HepG2 (cell line): ENCODE measurements around the gene HES7. TPM values are rescaled to one million over a fixed set of nuclear protein-coding genes. Genes with fewer than 3 reads are reported as not detected.
A peak's percentile ranks its signal among the peaks of the same experiment; 100 is the strongest.

Experiments
- CENPX ChIP-seq: sonication (generic); formaldehyde crosslinking; IDR thresholded peaks from 2 replicates; pipeline ENCODE4 v1.9.0; 2021; ENCODE audit warnings: mild to moderate bottlenecking, missing genetic modification reagents, moderate library complexity
- HMGA1 ChIP-seq: sonication (generic); formaldehyde crosslinking; conservative IDR thresholded peaks from 2 replicates; pipeline ENCODE4 v1.4.0; 2020; ENCODE audit warnings: missing genetic modification reagents
- KDM4B ChIP-seq: sonication (generic); formaldehyde crosslinking; IDR thresholded peaks from 2 replicates; pipeline ENCODE4 v1.4.0; 2020; ENCODE audit warnings: missing genetic modification reagents
- MATR3 ChIP-seq: sonication (generic); formaldehyde crosslinking; IDR thresholded peaks from 2 replicates; pipeline ENCODE4 v1.4.0; 2020; ENCODE audit warnings: missing genetic modification reagents
- MIER3 ChIP-seq: IDR thresholded peaks from 2 replicates; pipeline ENCODE4 v1.6.1; 2016; ENCODE audit warnings: missing compliant biosample characterization, borderline replicate concordance
- ONECUT2 ChIP-seq: sonication (generic); formaldehyde crosslinking; IDR thresholded peaks from 2 replicates; pipeline ENCODE4 v1.4.0; 2020; ENCODE audit warnings: missing genetic modification reagents
- PCBP1 ChIP-seq: fragments of 200-400 bp; formaldehyde crosslinking; IDR thresholded peaks from 2 replicates; pipeline ENCODE4 v1.6.1; 2017; ENCODE audit warnings: mild to moderate bottlenecking, low read depth, low read length, borderline replicate concordance
- PLSCR1 ChIP-seq: sonication (generic); formaldehyde crosslinking; IDR thresholded peaks from 2 replicates; pipeline ENCODE4 v1.5.0; 2020; ENCODE audit warnings: missing genetic modification reagents, mild to moderate bottlenecking, borderline replicate concordance
- SKIL ChIP-seq: sonication (generic); formaldehyde crosslinking; IDR thresholded peaks from 2 replicates; pipeline ENCODE4 v1.8.0; 2022; ENCODE audit warnings: missing genetic modification reagents, mild to moderate bottlenecking, moderate library complexity, borderline replicate concordance
- SRF ChIP-seq: IDR thresholded peaks from 2 replicates; pipeline ENCODE4 v1.6.1; 2011; ENCODE audit warnings: mild to moderate bottlenecking, low read depth, low read length, moderate library complexity
- TARDBP ChIP-seq: sonication (generic); formaldehyde crosslinking; IDR thresholded peaks from 2 replicates; pipeline ENCODE4 v1.8.0; 2022; ENCODE audit warnings: mild to moderate bottlenecking, missing genetic modification reagents
- TBL1XR1 ChIP-seq: fragments of 150-350 bp; IDR thresholded peaks from 2 replicates; pipeline ENCODE4 v1.6.1; 2014; ENCODE audit warnings: borderline replicate concordance, low read length; ENCODE audit not compliant: partially characterized antibody
- ZEB1 ChIP-seq: IDR thresholded peaks from 2 replicates; pipeline ENCODE4 v1.6.1; 2012; ENCODE audit warnings: mild to moderate bottlenecking, low read depth, inconsistent platforms; ENCODE audit not compliant: insufficient replicate concordance
- ZNF160 ChIP-seq: sonication (generic); formaldehyde crosslinking; IDR thresholded peaks from 2 replicates; pipeline ENCODE4 v1.8.0; 2022; ENCODE audit warnings: mild to moderate bottlenecking, inconsistent platforms, missing genetic modification reagents
- ZNF18 ChIP-seq: sonication (generic); formaldehyde crosslinking; IDR thresholded peaks from 2 replicates; pipeline ENCODE4 v1.8.0; 2022; ENCODE audit warnings: mild to moderate bottlenecking, missing genetic modification reagents; ENCODE audit not compliant: insufficient replicate concordance
- ZNF276 ChIP-seq: sonication (generic); formaldehyde crosslinking; IDR thresholded peaks from 2 replicates; pipeline ENCODE4 v1.4.0; 2020; ENCODE audit warnings: mild to moderate bottlenecking, low read depth, missing genetic modification reagents
- ZNF431 ChIP-seq: sonication (generic); formaldehyde crosslinking; IDR thresholded peaks from 2 replicates; pipeline ENCODE4 v1.9.0; 2022; ENCODE audit warnings: missing genetic modification reagents, low read depth, mild to moderate bottlenecking, borderline replicate concordance
- ZNF639 ChIP-seq: conservative IDR thresholded peaks from 2 replicates; pipeline ENCODE4 v1.6.1; 2018; ENCODE audit warnings: missing genetic modification reagents
- ZNF75D ChIP-seq: sonication (generic); formaldehyde crosslinking; IDR thresholded peaks from 2 replicates; pipeline ENCODE4 v1.8.1; 2023; ENCODE audit warnings: missing genetic modification reagents, mild to moderate bottlenecking, borderline replicate concordance
- ZNF781 ChIP-seq: sonication (generic); formaldehyde crosslinking; IDR thresholded peaks from 2 replicates; pipeline ENCODE4 v1.5.1; 2020; ENCODE audit warnings: borderline replicate concordance, mild to moderate bottlenecking, missing genetic modification reagents; ENCODE audit errors: not compliant biosample characterization
- ZSCAN22 ChIP-seq: sonication (generic); formaldehyde crosslinking; IDR thresholded peaks from 2 replicates; pipeline ENCODE4 v1.4.0; 2020; ENCODE audit warnings: mild to moderate bottlenecking, missing genetic modification reagents
- polyA plus RNA-seq, 8 experiments: library from polyadenylated mRNA; depleted of rRNA in 3 of 8; stranded (reverse) in 7 of 8; unstranded in 1 of 8; fragments of >200 nt; fragmentation: Illumina TruSeq in 4 of 8; extraction: Trizol in 4 of 8; gene quantifications; 2 replicates each; pipeline versions ENCODE4 v1.2.1 to v1.2.3, GENCODE V29; 2011 to 2016; ENCODE audit warnings: low read depth in 4 of 8, missing spikeins in 1 of 8, mixed read lengths in 1 of 8; ENCODE audit not compliant: insufficient read depth in 1 of 8
- total RNA-seq, 5 experiments: library from RNA; depleted of rRNA; stranded (reverse); fragments of >200 nt; fragmentation: Illumina TruSeq; extraction: Trizol; gene quantifications; 2 replicates each; pipeline ENCODE4 v1.2.3, GENCODE V29; 2016; ENCODE audit warnings: low read depth in 1 of 5

HES7 gene
- total and polyA plus RNA-seq, 2 of the 13 experiments (the other 11 are each of a cell fraction or from before 2014, with no cell fraction given), result not detected

- TF ChIP-seq KDM4B, result peak; percentile 86
- no peak for TF ChIP-seq ZNF18
- peak; percentile 93 for TF ChIP-seq ZNF160 (CRISPR knock-in tag)
- peak; percentile 72; the same call in 1 of the 2 replicates for TF ChIP-seq ONECUT2 (CRISPR knock-in tag)
- TF ChIP-seq ZNF781 (CRISPR knock-in tag), result peak; percentile 52
- peak; percentile 98 for TF ChIP-seq MIER3 (CRISPR knock-in tag)
- TF ChIP-seq PLSCR1, result no peak
- no peak for TF ChIP-seq MATR3 (CRISPR knock-in tag)
- TF ChIP-seq ZNF431 (CRISPR knock-in tag), result peak; percentile 88; the same call in 1 of the 2 replicates
- no peak for TF ChIP-seq ZNF75D
- peak; percentile 99 for TF ChIP-seq TARDBP (CRISPR knock-in tag)
- no peak for TF ChIP-seq ZSCAN22 (CRISPR knock-in tag)
- TF ChIP-seq CENPX (CRISPR knock-in tag), result no peak
- peak; percentile 16; the same call in 1 of the 2 replicates for TF ChIP-seq SKIL (CRISPR knock-in tag)
- TF ChIP-seq TBL1XR1, result peak; percentile 86
- peak; percentile 93 for TF ChIP-seq ZEB1
- no peak for TF ChIP-seq HMGA1
- no peak for TF ChIP-seq PCBP1
- TF ChIP-seq ZNF276 (CRISPR knock-in tag), result no peak
- peak; percentile 66 for TF ChIP-seq SRF
- TF ChIP-seq ZNF639, result peak; percentile 92
Observed at GRCh38 chr17:8173056-8173870, 49.4 kb upstream of the HES7 start (continued).
